ENCODE results near the gene RESP18.
"Not testable (repeated sequence)": the region's sequence is repeated elsewhere in the genome, so short reads cannot be mapped to it uniquely, and the experiment has no call there.

RESP18 gene

DNA sequence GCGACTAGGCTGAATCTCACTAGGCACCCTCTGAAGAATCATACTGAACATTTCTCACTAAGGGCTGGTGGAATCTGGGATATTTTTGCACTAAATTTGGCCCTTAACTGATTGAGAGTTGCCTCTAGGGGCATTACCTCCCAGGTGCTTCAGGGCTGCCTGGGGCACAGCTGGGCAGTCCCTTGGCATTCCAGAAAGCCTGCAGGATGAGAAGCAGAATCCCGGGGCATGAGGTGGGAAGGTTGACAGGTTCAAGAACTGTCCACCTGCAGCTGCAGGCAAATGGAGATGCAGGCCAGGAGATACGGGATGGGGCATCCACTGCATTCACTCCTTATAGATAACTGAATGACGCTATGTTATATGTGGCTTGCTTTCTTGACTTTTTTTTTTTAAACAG is 7.4 kb downstream of the RESP18 start:
- DNase-seq: no peak

DNA sequence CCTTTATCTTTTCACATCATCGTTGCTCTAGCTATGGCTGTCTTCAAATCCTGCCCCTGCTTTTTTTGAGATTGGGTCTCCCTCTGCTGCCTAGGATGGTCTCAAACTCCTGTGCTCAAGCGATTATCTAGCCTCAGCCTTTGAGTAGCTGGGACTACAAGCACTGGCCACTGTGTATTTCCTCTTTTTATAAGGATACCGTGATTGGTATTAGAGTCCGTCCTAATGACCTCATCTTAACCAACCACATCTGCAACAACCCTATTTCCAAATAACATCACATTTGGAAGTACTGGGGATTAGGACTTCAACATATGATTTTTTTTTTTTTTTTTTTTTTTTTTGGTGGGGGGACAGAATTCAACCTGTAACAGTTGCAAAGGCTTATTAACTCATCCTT is 9.1 kb downstream of the RESP18 start:
- DNase-seq: no peak

DNA sequence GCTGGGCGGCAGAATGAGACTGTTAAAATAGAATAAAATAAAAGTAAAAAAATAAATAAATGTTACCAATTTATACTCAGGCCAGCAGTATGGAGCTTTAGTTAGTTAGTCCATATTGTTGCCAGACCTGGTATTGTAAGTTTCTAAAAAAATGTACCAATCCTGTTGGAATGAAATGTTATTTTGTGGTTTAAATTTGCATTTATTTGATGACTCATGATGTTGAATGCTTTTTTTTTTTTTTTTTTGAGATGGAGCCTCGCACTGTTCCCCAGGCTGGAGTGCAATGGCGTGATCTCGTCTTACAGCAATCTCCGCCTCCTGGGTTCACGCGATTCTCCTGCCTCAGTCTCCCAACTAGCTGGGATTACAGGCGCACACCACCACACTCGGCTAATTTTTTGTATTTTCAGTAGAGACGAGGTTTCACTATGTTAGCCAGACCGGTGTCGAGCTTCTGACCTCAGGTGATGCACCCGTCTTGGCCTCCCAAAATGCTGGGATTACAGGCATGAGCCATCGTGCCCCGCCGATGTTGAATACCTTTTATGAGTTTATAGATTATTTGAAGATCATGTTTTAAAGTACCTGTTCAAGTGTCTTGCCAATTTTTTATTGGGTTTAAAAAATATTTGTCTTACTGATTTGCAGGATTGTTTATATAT is 17.6 kb downstream of the RESP18 start:
- no peak for DNase-seq

DNA sequence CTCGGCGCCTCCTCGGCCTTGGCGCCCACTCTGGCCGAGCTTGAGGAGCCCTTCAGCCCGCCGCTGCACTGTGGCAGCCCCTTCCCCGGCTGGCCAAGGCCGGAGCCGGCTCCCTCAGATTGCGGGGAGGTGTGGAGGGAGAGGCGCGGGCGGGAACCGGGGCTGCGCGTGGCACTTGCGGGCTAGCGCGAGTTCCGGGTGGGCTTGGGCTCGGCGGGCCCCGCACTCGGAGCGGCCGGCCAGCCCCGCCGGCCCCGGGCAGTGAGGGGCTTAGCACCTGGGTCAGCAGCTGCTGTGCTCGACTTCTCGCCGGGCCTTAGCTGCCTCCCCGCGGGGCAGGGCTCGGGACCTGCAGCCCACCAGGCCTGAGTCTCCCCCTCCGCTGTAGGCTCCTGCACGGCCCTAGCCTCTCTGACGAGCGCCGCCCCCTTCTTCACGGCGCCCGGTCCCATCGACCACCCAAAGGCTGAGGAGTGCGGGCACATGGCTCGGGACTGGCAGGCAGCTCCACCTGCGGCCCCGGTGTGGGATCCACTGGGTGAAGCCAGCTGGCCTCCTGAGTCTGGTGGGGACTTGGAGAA is 19.8 kb downstream of the RESP18 start:
- DNase-seq: not testable (repeated sequence)

DNA sequence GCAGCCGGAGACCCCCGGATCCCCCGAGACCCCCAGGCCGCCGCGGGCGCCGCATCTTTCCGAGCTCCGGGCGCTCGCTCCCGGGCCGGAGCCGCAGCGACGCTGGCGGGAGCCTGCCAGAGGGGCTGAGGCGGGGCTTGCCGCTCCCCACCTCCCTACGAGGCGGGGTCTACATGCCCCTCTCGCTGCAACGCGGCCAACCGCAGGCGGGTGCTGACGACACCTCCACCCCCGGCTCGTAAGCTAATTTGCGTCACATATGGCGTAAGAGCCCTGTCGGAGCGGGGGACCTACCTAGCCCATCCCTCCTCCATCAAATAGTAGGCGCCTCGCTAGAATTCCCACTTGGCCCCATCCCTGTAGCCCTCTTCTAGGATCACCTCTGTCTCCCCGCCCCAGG is 23.3 kb downstream of the RESP18 start, which contains the start of gene PTPRN:
Gene PTPRN (minus strand): TSS at position 124 of the 400 bp plus-strand sequence. CDS start 69 bp downstream, at position 55.
- no peak for DNase-seq

DNA sequence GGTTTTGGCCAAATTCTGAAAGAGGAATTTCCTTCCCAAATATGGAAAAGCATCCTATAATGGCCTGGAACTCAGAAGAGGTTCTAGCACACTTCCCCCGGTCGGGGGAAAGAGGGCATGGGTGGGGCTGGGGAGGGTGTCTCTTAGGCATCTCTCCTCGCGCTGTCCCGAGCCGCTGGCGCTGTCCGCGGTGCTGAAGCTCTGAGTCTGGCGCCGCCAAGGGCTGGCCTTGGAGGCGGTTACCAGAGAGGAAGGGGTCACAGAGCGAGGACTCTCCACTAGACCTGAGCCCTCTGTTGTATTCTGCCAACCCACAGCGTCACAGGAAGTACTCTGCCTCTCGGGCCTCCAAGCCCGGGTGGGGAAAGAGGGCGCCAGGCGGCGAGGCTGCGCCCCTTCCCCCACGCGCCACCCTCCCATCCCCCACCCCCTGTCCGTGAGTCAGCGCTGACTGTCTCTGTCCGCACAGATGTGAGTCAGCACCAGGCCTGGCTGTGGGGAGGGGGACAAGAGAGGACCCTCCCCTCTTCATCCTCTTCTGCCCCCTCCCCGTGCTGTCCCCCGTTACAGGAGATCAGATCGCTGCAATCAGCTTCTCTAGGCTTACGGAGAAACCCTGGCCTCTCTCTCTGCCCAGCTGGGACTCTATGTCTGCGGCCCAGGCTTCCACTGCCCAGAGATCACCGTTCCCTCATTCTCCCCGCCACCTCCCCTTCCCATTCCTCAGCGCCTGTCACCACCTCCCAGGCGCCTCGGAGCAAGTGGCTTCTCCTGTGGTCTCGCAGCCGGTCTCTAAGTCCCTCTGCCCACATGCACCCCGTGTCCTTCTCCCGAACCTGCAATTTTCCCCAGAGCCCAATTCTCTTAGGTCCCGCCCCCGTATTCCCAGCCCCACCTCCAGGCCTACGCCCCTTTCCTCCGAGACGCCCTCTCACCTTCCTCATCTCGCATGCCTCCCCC is 24.1 kb downstream of the RESP18 start:
- DNase-seq: peak; percentile 54

DNA sequence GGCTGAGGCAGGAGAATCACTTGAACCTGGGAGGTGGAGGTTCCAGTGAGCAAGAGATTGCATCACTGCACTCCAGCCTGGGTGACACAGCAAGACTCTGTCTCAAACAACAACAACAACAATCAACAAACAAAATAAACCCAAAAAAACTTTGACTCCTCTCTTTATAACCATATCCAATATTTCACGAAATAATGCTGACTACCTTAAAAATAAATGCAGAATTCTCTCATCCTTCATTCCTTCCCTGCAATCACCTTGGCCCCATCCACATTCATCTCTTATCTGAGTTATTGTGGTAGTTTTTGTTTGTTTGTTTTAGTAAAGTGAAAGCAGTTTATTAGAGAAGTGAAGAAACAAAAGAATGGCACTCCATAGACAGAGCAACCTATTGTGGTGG is 26.5 kb downstream of the RESP18 start:
- DNase-seq: no peak

DNA sequence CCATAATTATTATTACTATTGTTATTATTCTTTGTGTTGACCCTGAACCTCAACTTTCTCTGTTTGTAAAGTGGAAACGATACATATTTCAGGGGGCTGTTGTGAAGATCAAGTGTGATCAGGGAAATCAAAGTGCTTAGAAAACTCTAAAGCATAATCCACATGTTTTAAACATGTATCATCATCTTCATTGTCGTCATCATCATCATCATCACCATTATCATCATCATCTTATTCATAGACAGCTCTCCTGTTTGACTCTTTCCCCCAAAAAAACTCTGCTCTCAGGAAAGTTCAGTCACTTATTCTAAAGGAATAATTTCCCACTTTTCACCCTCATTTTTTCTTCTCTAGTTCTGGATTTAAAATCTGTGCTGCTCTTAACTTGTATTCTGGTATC is 28.3 kb downstream of the RESP18 start:
- DNase-seq: no peak

DNA sequence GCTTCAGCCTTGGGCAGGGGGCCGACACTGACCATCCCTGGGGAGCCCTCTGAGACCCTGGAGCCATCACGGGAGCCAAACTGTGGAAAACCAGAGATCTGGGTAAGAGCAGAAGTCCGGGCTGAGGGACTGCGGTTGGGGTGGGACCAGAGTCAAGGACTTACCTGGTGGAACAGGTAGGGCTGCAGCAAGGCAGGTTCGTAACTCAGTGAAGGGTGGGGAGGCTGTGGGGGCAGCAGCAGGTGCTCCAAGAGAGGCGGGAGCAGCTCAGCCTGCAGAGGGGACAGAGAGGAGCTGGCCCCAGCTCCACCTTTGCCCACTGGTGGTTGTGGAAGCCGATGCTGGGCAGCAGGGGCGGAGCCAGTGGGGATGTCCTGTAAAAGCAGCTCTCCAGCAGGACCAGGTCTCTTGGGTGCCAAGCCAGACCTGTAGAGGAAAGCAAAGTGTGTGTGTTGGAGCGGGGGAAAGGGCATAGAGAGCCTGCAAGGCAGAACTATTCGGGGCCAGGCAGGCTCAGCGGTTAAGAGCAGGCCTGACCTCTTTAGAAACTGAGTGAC is 30.1 kb downstream of the RESP18 start:
- DNase-seq: no peak

DNA sequence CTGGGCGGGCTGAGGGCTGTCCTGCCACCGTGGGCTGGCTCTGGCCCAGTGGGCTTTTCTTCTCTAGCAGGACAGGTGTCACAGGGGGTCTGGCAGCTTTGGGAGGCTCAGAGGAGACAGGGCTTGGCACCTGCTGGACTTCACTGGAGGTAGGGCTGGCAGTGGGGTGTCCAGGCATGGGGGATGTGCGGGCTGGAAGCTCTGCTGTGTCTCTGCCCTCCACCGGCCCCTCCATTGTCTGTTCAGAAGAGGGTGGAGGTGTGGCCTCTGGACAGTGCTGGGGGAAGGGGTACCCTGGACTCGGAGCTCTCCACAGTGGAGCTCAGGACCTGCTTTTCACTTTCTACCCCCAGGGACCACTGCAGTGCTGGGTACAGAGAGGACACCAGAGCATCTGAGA is 32.5 kb downstream of the RESP18 start:
- DNase-seq: no peak

DNA sequence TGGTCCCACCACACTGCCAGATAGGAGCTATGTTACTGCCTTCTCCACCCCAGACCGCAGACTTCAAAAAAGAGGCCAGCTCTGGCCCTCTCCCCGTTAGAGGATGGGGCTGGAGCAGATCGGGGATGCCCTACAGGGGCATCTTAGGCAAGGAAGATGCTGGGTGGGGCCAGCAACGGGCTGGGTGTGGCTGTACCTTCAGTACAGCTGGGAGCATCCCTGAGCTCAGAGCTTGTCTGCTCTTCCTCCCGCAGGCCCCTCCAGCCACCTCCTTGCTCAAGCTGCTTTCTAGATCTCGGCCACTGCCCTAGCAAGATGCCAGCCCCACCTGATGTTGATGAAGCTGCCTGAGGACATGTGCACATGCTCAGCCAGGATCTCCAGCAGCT is 33.2 kb downstream of the RESP18 start:
- DNase-seq: no peak

DNA sequence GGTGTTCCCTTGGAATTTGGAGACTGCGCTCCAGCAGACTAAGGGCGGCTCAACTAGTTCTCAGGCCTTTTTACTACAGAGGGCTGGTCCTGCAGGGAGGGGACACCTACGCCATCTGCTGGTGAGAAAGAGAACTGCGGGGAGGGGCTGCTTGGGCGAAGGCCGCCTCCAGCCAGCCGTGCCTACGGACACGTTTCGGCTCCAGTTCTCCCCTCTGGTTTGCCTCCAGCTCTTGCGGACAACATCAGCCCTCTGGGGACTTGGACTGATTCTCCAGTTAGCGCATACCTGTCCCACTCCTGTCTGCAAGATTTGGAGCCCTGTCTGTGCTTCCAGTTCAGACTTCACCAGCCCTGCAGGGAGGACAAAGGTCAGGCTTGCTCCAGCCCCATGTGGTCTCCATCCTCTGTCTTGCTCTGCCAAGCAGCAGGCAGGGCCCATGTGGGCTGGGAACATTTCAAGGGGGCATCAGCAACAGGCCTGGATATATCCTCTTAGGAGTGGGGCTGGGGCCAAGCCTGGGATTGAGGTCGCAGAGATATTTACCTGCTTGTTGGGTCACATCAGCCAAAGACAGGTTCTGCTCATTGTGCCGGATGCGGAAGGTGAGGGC is 33.7 kb downstream of the RESP18 start:
- DNase-seq: peak; percentile 87

DNA sequence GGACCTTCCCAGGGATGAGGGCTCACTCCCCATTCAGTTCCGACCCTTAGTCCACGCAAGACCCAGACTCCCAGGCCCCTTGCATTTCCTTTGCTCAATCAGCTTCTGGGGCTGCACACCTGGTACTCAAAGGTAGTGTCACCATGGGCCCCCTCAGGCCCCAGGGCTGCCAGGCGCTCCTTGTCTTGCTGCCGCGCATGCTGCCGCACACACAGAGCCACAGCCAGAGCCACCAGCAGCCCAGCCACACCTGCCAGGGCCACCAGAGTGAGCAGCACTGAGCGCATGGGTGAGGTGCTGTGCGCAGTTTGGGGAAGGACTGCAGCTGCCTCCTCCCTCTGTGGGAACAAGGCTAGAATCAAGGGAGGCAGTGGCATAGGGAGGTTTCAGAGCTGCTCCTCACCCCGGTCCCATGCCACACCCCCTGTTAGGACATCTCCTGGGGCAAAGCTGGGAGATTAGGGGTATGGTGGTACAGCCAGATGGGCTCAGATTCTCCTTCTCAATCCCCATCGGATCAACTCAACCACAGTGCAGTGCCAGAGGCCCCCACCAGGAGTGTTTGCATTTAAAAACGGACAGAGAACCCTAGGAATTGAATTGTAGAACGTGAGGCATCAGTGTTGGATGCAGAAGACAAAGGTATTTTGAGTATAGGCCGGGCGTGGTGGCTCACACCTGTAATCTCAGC is 34.6 kb downstream of the RESP18 start:
- DNase-seq: no peak

DNA sequence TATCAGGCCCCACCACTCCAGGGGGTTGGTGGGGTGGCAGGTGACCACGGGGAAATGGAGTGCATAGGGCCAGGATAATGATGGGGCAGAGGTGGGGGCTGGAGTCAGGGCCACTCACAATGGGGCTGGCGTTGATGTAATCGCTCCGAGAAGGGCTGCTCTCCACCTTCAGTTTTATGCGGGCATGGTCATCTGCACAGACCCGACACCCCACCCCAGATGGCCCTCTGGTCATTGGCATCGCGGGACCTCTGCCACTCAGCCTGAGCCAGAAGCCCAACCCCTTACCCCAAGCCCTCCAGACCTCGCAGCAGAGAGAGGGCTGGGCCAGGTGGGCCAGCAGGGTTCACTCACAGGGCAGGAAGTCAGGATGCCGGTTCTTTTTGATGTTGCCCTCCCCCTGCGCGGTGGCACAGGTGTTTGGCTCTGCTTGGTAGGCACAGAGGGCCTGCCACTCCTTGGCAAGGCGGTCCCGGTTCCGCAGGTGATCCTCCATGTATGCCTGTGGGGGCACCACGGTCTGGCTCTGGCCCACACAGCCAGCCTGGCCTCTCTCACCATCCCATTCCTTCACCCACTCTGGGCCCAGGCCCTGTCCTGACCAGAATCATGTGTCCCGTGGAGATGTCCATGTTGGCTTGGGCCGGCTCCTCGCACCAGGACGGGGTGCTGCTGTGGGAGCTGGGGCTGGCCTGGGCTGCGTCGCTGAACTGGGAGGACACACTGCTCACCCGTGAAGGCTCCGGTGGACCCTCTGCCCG is 35.7 kb downstream of the RESP18 start:
- no peak for DNase-seq

DNA sequence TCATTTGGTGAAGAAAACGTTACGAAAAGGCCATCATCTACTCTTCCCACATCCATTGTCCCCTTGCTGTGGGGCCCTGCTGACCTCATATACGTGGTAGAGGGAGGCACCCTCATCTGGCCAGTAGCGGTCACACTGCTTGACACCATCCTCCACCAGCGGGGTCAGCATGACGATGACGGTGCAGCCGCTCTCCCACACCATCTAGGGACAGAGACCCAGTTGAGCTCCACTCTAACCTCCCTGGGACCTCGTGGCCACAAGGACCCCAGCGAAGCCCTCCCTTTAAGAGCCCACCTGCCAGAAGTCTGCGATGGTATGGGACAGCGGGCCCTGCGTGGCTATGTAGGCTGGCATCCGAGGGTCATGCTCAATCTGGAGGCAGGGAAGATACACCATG is 36.4 kb downstream of the RESP18 start:
- no peak for DNase-seq

DNA sequence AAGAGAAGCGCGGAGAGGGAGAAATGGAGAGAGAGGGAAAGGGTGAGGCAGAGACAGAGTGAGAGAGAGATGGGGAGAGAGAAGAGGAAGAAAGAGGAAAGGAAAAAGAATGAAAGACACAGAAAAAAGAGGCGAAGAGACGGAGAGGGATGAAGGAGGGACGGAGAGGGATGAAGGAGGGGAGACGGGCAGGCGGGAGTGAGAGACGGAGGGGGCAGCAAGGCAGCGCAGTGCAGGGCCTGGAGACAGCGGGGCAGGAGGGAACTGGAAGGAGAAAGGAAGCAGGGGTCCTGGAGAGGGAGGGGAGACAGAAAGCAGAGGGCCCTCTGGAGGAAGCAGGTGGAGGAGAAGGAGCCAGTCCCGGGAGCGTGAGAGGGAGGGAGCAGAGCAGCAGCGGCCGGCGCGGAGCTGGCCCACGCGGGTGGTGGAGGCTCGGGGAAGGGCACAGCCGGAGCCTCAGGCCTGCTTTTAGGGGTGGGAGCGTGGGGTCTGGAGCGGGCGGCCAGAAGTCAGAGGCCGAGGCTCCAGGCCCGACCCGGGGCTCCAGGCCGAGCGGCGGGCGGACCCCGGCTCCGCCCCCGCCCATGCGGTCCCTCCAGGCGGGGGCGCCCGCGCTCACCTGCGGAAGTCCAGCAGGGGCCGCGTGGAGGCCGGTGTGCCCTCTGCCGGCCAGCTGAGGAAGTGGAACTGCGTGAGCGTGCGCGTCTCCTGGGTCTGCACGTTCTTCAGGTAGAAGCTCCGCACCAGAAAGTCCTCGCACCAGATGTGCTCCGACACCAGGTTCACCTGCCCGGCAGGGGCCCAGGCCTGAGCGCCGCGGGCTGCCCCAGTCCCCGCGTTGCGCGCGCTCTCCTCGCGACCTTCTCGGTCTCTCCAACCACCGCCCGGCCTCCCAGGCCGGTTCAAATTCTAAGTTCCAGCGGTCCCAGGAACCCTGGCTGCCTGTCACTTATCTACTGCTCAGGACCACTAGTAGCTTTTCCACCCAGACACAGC is 37.9 kb downstream of the RESP18 start:
- DNase-seq: peak; percentile 92

DNA sequence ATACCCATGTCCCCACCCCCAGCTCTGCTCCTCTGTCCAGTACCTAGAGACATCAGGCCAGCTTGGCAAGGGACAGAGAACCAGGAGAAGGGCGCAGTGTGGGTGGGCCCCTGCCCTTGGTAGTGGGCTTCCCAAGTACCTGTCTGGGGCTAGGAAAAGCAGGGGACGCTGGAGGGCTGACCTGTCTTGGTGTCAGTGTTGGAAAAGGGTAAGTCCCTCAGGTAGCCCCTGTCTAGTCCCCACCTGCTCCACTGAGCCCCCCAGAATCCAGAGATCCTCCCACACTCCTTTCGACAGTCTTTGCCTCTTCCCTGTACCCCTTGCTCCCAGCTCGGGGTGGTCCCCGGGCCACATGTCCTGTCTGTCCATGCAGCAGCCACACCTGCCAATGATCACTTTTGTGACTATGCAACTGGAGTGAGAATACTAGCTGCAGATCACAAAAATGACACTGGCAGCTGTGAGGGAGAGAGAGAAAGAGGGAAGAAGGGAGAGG is 38.8 kb downstream of the RESP18 start:
- DNase-seq: no peak

DNA sequence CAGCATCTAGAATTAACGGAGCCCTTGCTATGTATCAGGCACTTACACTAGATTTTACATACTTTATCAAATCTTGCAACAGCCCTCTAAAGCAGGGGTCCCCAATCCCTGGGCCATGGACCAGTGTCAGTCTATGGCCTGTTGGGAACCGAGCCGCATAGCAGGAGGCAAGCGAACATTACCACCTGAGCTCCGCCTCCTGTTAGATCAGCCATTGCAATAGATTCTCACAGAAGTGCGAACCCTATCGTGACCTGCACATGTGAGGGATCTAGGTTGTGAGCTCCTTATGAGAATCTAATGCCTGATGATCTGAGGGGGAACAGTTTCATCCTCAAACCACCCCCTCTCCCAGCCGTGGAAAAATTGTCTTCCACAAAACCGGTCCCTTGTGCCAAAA is 39.9 kb downstream of the RESP18 start:
- DNase-seq: no peak

DNA sequence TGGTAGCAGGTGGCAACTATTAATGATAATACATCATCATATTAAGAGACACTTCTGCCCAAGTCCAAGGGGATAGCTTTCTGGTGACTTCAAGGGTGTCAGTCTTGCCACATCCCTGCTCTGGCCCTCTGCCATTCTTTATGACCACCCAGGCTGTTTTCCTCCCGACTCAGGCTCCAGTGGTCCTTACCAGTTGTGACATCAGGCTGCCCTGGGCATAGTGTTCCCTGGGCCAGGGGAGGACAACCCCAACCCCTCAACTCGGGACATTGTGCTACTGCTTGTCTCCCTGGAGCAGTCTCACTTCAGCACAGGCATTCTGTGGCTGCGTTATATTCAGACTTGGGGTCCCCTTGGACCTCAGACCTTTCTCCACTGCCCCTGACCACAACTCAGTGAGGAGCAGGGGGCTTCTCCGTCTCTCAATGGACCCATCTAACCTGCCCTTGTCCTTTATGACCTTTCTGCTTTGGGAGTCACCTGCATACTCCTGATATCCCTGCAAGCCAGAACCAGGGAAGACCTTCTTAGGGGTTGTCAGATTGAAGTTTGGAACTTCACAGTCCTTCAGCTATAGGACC is 40.5 kb downstream of the RESP18 start:
- no peak for DNase-seq

DNA sequence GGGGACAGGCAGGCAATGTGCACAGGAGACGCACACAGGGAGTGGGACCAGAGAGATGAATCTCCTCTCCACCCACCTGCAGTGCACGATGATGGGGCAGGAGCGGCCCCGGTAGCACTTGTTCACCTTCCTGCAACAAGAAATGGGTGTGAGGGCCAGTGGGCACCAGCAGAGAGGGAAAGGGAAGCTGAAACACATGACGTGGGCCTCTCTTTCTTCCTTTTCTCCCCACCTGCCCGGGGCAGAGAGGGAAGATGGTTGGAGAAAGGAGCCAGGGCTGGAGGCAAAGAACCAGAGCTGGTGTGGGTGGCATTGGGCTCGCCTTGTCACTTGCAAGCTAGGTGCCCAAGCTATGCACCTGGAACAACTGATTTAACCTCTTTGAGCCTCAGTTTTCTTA is 41.1 kb downstream of the RESP18 start:
- no peak for DNase-seq
